Activated naive CD4-positive, alpha-beta T cell treated with anti-CD3 and anti-CD28 coated beads, Interleukin-2, amount 50 U/mL, for 24 hours (primary cell): ENCODE results near the gene CAPN2.
"Not testable (repeated sequence)": the region's sequence is repeated elsewhere in the genome, so short reads cannot be mapped to it uniquely, and the experiment has no call there.

Experiments used
- H3K27ac Mint-ChIP-seq: one replicate; pipeline ENCODE4 v1.8.0; 2021; ENCODE audit warnings: mild to moderate bottlenecking, mixed read lengths
- H3K27me3 Mint-ChIP-seq: one replicate; pipeline ENCODE4 v1.8.0; 2021; ENCODE audit warnings: mixed read lengths
- H3K36me3 Mint-ChIP-seq: one replicate; pipeline ENCODE4 v1.8.0; 2021; ENCODE audit warnings: mixed read lengths
- H3K4me1 Mint-ChIP-seq: one replicate; pipeline ENCODE4 v1.8.0; 2021; ENCODE audit warnings: mixed read lengths
- H3K4me3 Mint-ChIP-seq: one replicate; pipeline ENCODE4 v1.8.0; 2021; ENCODE audit warnings: mild to moderate bottlenecking, mixed read lengths
- H3K9me3 Mint-ChIP-seq: one replicate; pipeline ENCODE4 v1.8.0; 2021; ENCODE audit warnings: mixed read lengths

The CAPN2 gene

DNA sequence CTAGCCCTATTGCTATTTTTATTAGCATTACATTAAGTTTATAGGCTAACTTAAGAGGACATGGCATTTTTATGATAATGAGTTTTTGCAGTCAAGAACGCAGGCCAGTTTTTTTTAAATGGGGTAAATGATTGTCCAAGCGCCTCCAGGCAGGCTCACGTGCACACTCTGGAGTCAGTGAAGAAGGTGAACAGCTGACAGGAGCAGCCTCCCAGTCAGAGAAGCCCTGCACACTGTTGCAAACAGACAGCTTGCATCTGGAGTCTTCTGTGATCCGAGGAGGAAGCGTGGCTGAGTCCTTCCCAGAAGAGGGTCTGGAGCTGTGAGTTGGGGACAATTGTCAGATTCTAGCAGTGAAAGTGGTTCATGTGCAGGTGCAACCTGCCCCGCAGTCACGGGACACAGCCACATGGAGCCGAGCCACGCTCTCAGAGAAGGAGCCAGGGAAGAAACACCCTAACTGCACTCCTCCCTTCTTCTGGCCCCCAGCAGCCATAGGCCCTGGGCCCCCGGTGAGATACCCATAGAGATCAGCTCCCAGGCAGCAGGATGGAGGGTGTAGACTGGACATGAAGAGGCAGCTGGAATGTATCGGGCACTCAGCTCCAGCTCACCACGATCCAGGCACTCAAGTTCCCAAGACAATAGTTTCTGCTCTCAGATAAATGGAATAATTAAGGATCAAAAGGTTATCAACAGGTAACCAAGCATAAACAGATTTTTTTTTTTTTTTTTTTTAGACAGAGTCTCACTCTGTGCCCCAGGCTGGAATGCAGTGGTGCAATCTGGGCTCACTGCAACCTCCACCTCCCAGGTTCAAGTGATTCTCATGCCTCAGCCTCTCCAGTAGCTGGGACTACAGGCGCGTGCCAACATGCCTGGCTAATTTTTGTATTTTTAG, 26.4 kb downstream of the CAPN2 start:
- Mint-ChIP-seq H3K4me3 (no peak overlapping the region), H3K9me3 (no peaks in the 10 kb centered on the region), H3K27ac (no peak overlapping the region), H3K27me3 (no peaks in the 10 kb centered on the region), H3K4me1 (peaks cover 9% of the 10 kb centered on the region), H3K36me3 (peaks cover 4% of the 10 kb centered on the region)

DNA sequence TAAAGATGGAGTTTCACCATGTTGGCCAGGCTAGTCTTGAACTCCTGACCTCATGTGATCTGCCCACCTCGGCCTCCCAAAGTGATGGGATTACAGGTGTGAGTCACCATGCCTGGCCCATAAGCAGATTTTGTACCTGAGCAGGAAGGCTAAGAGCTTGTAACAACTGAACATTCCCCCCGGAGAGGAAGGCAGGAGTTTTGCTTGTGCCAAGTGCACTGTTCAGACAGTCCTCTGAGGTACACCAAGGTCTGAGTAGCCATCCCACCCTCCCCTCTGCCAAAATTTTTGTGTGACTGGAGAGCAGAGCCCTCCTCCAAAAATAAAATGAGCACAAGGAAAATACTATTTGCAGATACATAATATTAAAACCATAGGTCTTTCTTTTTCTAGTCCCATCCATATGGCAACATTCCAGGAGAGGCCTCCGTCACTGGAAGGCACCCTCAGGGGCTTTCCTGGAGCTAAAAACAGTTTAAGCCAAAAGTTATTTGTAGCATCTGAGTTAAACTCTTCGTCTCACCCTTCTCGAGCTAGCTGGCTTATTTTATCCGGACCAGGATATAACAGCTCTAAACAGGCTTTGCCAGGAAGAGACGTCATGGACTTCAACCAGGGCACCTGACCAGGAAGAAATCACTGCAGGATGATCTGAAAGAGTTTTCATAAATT, 27.2 kb downstream of the CAPN2 start:
- Mint-ChIP-seq H3K4me1 (peaks cover 5% of the 10 kb centered on the region), H3K27ac (no peak overlapping the region), H3K9me3 (no peaks in the 10 kb centered on the region), H3K36me3 (peaks cover under 1% of the 10 kb centered on the region), H3K27me3 (no peaks in the 10 kb centered on the region), H3K4me3 (no peak overlapping the region)

DNA sequence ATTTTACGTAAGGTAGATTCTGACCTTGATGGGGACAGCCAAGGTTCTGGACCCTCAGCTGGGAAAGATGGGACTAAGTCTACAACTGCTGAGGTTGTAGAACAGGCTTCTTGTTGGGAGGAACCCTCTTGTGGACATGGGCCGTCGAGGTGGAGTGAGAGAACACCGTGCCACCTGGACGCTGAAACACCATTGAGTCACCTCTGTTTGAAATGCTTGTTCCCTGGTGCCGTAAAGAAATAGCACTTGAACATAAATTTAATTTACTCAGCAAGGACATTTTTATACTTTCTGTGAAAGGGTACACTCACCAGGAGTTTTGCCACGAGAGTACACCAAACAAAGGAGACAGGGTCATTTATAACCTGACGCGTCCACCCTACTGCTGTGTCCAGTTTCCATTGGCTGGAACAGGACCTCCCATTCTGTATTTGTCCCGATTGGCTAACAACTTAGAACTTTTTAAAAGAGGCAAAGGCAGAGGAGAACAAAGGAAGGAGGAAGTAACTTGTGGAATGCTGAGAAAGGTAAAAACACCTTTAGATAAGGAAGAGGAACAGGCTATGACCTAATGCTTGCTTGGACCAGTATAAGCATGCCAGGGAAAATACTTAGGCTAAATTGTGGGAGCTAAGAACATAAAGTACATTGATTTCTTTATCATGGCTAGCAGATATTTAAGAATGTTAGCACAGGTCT, 27.8 kb downstream of the CAPN2 start:
- not testable (repeated sequence) for H3K36me3 Mint-ChIP-seq, H3K27me3 Mint-ChIP-seq, H3K4me1 Mint-ChIP-seq, H3K4me3 Mint-ChIP-seq, H3K9me3 Mint-ChIP-seq, H3K27ac Mint-ChIP-seq

GRCh38 chr1:223741861-223742260, 29.5 kb downstream of the CAPN2 start:
- Mint-ChIP-seq H3K36me3 (no peaks in the 10 kb centered on the region), H3K27ac (no peak overlapping the region), H3K27me3 (no peaks in the 10 kb centered on the region), H3K9me3 (no peaks in the 10 kb centered on the region), H3K4me3 (no peak overlapping the region), H3K4me1 (no peaks in the 10 kb centered on the region)

GRCh38 chr1:223742856-223743517, 30.6 kb downstream of the CAPN2 start:
- no peak overlapping the region for H3K27ac Mint-ChIP-seq
- peaks cover 3% of the 10 kb centered on the region for H3K4me1 Mint-ChIP-seq
- H3K27me3 Mint-ChIP-seq, result no peaks in the 10 kb centered on the region
- no peaks in the 10 kb centered on the region for H3K9me3 Mint-ChIP-seq
- H3K36me3 Mint-ChIP-seq, result peaks cover 1% of the 10 kb centered on the region
- no peak overlapping the region for H3K4me3 Mint-ChIP-seq

DNA sequence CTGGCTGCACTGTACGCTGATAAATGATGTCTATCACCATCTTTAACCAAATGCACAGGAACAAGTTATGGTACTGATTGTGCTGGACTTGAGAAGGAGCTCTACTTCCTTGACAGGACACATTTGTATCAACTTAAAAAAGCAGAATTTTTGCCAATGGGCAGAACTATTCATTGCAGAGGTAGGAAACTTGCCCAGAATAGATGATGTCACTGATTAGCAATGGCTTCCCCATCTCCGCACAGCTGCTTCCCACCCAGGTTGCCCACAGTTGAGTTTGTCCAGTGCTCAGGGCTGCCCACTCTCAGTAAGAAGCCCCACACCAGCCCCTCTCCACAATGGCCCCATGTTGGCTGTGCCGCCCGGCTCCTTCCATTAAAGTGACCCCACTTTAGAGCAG, 33.4 kb downstream of the CAPN2 start:
- H3K4me3 Mint-ChIP-seq, result no peak overlapping the region
- H3K4me1 Mint-ChIP-seq, result peaks cover 8% of the 10 kb centered on the region
- no peaks in the 10 kb centered on the region for H3K9me3 Mint-ChIP-seq
- no peak overlapping the region for H3K27ac Mint-ChIP-seq
- no peaks in the 10 kb centered on the region for H3K27me3 Mint-ChIP-seq
- H3K36me3 Mint-ChIP-seq, result peaks cover 3% of the 10 kb centered on the region

DNA sequence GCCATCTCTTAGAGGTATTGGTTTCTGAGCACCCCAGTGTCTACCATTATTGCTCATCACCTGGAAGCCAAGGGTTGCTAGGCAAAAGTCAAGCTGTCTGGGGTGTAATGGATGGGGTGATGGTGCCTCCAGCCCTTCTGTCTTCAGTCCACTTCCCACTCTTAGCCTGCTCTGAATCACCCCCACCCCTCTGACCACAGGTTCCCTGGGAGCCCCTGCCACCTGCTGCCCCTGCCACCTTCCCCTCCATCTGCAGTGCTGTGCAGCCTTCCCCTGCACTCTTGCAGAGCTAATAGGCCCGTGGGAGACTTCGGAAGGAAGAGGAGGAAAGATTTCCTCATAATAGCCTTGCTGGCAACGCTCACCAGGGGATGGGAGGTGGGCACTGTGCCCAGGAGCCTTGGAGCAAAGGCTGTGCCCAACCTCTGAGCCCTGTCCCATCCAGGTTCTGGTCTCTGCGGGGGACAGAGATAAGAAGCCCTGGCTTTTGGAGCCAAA, 35.5 kb downstream of the CAPN2 start:
- Mint-ChIP-seq H3K27ac (no peak overlapping the region), H3K27me3 (no peaks in the 10 kb centered on the region), H3K4me1 (peaks cover 8% of the 10 kb centered on the region), H3K4me3 (no peak overlapping the region), H3K36me3 (peaks cover 3% of the 10 kb centered on the region), H3K9me3 (no peaks in the 10 kb centered on the region)

DNA sequence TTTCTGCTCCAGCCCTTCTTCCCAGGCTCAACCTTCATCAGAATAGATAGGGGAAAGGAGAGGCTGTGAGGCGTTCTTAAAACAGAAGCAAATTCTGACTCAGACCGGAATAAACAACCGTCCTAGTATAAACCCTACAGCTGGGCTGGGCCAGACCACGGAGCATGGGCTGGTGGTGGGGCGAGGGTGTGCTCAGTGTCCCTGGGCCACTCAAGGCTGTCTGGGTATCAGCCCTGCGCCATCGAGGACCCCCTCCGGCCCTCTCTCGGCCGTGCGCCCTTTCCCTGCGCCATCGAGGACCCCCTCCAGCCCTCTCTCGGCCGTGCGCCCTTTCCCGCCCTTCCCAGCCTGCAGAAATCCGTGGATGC, 36.0 kb downstream of the CAPN2 start:
- Mint-ChIP-seq H3K27ac (no peak overlapping the region), H3K9me3 (no peaks in the 10 kb centered on the region), H3K27me3 (no peaks in the 10 kb centered on the region), H3K36me3 (peaks cover 5% of the 10 kb centered on the region), H3K4me1 (peaks cover 8% of the 10 kb centered on the region), H3K4me3 (no peak overlapping the region)

- Mint-ChIP-seq H3K27me3 (no peaks in the 10 kb centered on the region), H3K27ac (peak overlapping the region; percentile 35), H3K4me3 (peak overlapping the region; percentile 78), H3K4me1 (peaks cover 8% of the 10 kb centered on the region), H3K36me3 (peaks cover 6% of the 10 kb centered on the region), H3K9me3 (no peaks in the 10 kb centered on the region)
These were observed 36.7 kb downstream of the CAPN2 start for GRCh38 chr1:223748773-223749733.

DNA sequence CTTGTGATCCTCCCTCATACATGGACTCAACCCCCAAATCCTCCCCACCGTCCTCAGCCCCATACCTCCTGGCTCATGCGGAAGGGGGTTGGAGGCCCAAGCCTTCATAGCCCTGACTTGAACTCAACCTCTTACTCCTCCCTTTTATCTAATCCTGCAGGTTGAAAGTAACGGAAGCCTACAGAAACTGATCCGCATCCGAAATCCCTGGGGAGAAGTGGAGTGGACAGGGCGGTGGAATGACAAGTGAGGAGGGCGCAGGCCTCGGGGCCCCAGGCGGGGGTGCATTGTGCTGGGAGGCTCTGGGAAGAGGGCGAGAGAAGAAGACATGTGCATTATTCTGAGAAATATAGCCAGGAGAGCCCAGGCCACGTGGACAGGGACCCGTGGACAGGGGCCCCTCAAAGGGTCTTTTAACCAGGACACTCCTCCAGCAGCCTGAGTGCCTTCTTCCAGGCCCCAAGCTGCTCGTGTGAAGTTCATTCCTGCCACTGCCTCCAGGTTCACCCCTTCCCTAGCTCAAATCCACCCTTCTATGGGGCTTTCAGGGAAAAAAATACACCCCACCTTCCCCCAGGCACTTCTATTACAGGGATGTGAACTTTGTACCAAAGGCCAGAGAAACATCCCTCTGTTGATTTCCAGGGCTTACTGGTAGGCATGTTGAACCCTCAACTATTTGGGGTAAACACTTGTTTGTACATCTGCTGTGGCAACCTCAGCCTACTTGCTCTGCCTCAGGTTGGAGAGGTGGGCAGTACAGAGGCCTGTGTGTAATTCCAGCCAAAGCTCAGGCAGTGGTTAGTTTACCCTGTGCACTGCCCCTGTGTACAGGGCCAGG, 38.6 kb downstream of the CAPN2 start:
- Mint-ChIP-seq H3K4me1 (peaks cover 8% of the 10 kb centered on the region), H3K27me3 (no peaks in the 10 kb centered on the region), H3K27ac (no peak overlapping the region), H3K4me3 (no peak overlapping the region), H3K9me3 (no peaks in the 10 kb centered on the region), H3K36me3 (peaks cover 6% of the 10 kb centered on the region)

DNA sequence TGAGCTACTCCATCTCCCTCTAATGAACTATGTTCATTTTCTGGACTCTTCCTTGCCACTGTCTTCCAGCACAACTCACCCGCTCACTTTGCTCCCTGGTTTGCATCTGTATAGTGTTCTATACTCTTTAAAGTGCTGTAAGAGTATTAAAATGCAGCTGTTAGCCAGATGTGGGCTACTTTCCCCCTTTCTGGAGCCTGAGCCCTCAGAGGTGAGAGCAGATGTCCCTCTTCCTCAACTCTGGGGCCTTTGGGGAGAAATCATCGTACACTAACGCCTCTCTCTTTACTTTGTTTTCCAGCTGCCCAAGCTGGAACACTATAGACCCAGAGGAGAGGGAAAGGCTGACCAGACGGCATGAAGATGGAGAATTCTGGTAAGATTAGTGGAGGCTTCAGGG, 39.4 kb downstream of the CAPN2 start:
- Mint-ChIP-seq H3K9me3 (no peaks in the 10 kb centered on the region), H3K36me3 (peaks cover 6% of the 10 kb centered on the region), H3K27ac (no peak overlapping the region)

DNA sequence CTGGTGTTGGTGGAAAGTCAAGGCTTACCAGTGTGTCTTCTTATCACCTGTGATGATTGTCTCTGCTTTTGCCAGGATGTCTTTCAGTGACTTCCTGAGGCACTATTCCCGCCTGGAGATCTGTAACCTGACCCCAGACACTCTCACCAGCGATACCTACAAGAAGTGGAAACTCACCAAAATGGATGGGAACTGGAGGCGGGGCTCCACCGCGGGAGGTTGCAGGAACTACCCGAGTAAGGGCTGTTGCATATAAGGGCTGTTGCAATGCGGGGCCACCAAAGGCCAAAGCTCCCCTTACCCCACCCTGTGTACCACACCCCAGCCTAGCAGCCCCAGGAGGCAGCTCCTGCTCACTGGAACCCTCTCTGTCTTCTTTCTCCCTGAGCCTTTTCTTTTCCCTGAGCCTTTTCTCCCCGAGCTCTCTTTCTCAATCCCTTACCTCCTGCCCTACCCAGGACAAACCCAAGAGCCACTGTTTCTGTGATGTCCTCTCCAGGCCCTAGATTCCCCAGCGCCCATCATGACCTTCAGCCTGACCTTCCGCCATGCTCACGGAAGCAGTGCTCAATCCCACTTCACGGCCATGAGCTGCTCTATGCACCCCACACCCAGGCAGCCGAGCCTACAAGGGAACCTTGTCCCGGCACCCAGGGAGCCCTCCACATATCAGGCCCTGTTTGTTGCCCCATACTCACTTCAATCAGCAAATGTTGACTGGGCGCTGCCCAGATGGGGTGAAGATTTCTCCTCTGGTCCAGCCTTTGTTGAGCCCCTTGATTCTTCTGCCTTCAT, 40.6 kb downstream of the CAPN2 start:
- Mint-ChIP-seq H3K27me3 (no peaks in the 10 kb centered on the region), H3K4me3 (no peak overlapping the region), H3K9me3 (no peaks in the 10 kb centered on the region), H3K27ac (no peak overlapping the region), H3K36me3 (peaks cover 5% of the 10 kb centered on the region), H3K4me1 (peaks cover 4% of the 10 kb centered on the region)

More for the DNA sequence above, 39.4 kb downstream of the CAPN2 start:
- Mint-ChIP-seq H3K4me1 (peaks cover 8% of the 10 kb centered on the region), H3K4me3 (no peak overlapping the region), H3K27me3 (no peaks in the 10 kb centered on the region)

DNA sequence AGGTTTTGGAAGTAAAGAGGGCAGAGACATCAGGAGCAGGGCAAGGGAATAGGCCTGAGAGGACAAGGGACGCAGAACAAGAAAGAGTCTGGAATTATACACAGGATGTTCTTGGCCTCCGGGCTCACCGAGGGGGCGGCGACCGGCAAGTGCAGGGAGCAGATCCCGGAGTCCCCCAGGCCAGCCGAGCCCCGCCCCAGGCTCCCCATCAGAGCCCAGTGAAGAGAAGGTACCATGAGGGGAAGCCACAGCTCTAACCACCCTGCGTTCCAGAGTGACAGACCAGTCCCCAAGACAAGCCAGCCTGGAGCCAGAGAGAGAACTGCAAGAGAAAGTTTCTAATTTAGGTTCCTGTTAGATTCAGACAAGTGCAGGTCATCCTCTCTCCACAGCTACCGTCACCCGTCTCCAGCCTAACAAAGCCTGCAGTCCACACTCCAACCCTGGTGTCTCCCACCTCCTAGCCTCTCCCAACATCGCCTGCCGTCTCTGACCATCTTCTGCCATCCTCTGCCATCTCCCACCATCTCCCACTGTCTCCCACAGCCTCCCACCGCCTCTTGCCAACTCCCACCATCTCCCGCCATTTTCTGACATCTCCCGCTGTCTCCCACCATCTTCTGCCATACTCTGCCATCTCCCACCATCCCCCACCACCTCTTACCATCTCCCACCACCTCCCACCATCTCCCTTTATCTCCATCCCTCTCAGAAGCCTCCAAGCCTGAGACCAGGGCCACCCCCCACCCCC, 42.5 kb downstream of the CAPN2 start:
- H3K4me3 Mint-ChIP-seq, result no peak overlapping the region
- no peaks in the 10 kb centered on the region for H3K27me3 Mint-ChIP-seq
- no peaks in the 10 kb centered on the region for H3K4me1 Mint-ChIP-seq
- H3K36me3 Mint-ChIP-seq, result peaks cover 6% of the 10 kb centered on the region
- no peaks in the 10 kb centered on the region for H3K9me3 Mint-ChIP-seq
- H3K27ac Mint-ChIP-seq, result no peak overlapping the region
